Measurements from ENCODE around the gene RBM44. TPM values are rescaled to one million over a fixed set of nuclear protein-coding genes. Genes with fewer than 3 reads are reported as not detected.

Gene RBM44
- total RNA-seq, 4 donors from 2014 or later = 0.08 to 1.5 (median 0.20) TPM

DNA sequence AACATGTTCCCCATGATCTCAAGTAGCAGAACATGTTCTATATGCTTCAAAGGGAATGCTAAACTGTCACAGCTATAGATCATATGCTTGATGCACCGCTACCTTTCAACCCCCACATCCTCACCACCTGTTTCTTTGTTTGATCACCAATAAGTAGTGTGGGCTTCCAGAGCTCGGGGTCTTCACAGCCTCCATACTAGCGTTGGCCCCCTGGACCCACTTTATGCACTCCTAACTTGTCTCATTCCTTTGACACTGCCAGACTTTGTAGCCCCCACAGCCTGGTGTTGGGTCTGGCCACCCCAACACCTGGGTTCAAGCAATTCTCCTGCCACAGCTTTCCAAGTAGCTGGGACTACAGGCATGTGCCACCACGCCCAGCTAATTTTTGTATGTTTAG is 11.6 kb upstream of the RBM44 start:
- DNase-seq = no peak
- Histone ChIP-seq H3K27me3 (no peaks in the 10 kb centered on the region), H3K4me1 (no peaks in the 10 kb centered on the region), H3K4me3 (no peak overlapping the region), H3K27ac (no peak overlapping the region), H3K9me3 (peaks cover 0 to 9% (median 9%) of the 10 kb centered on the region in 3 donors), H3K36me3 (peaks cover 0 to 37% (median 0%) of the 10 kb centered on the region in 3 donors)
- 72 to 96% methylated on average over 3 to 4 of the region's 4 CpGs for WGBS, 2 donors
- TF ChIP-seq, protein P1, sequence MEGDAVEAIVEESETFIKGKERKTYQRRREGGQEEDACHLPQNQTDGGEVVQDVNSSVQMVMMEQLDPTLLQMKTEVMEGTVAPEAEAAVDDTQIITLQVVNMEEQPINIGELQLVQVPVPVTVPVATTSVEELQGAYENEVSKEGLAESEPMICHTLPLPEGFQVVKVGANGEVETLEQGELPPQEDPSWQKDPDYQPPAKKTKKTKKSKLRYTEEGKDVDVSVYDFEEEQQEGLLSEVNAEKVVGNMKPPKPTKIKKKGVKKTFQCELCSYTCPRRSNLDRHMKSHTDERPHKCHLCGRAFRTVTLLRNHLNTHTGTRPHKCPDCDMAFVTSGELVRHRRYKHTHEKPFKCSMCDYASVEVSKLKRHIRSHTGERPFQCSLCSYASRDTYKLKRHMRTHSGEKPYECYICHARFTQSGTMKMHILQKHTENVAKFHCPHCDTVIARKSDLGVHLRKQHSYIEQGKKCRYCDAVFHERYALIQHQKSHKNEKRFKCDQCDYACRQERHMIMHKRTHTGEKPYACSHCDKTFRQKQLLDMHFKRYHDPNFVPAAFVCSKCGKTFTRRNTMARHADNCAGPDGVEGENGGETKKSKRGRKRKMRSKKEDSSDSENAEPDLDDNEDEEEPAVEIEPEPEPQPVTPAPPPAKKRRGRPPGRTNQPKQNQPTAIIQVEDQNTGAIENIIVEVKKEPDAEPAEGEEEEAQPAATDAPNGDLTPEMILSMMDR (IDR thresholded peaks at IDR 0.05) = no peak
- TF ChIP-seq POLR2A (IDR thresholded peaks at IDR 0.05) = no peak
- intact Hi-C loops (cut with DNase I) = no loop called here

DNA sequence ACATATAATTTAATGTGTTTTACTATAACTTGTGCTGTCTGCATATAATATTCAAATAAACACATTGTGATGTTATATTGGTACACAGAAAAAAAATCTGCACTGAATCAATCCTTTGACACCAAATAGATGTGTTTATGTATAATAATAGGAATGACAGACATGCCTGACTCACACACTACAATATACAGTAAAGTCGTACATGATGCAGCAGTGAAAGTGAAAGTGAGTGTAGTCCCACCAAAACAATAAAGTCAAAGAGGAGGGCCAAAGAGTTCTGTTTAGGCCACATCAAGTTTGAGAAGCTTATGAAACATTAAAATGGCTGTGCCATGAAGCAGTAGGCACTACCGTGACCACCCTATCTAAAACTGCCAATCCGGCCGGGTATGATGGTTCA is 8.2 kb upstream of the RBM44 start:
- no peaks in the 10 kb centered on the region for H3K4me1 ChIP-seq
- TF ChIP-seq, protein P1 (IDR thresholded peaks at IDR 0.05) = no peak
- no peak for TF ChIP-seq POLR2A (IDR thresholded peaks at IDR 0.05)
- intact Hi-C loops (cut with DNase I) = no loop called here
- no peak overlapping the region for H3K27ac ChIP-seq
- no peak overlapping the region for H3K4me3 ChIP-seq
- H3K9me3 ChIP-seq = peaks cover 0 to 9% (median 9%) of the 10 kb centered on the region in 3 donors
- H3K27me3 ChIP-seq = no peaks in the 10 kb centered on the region
- WGBS, 2 donors = 70 to 78% methylated on average over 4 of the region's 4 CpGs
- H3K36me3 ChIP-seq = peaks cover 0 to 16% (median 0%) of the 10 kb centered on the region in 3 donors
- DNase-seq = no peak

DNA sequence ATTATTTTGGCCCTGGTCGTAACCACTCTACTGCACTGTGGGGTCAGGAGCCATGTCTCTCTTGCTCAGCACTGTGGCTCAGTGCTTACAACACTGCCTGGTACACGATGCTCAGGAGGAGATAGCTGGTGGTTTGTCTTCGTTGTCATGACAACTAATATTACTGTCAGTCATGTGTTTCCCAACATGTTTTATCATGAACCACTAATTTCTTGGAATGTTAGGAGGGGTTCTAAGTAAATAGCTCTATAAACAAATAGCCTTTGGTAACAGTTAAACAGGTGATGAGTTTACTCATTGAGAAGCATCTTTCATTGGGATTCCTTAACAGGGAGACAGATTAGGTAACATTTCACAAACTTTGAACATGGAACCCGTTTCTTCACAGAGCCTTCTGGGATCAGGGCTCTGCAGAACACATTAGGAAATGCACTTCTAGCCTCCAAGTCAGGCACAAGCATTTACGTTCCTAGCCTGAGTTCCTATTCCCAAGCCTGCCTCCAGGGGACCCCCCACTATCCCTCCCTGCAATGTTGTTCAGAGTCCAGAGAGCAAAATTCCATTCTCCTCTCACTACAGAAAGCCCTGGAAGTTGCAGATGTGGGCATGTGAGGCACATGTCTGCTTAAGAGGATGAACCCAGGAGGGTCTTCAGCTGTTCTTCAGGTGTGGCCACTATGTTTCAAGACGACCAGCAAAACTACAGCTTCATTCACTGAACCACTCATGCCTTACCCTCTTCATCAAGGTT is 6.4 kb upstream of the RBM44 start:
- H3K36me3 ChIP-seq = peaks cover 0 to 2% (median 0%) of the 10 kb centered on the region in 3 donors
- H3K9me3 ChIP-seq = peaks cover 0 to 3% (median 2%) of the 10 kb centered on the region in 3 donors
- WGBS, 2 donors = 63 to 70% methylated on average over 6 of the region's 6 CpGs
- H3K4me1 ChIP-seq = no peaks in the 10 kb centered on the region
- DNase-seq = no peak
- no peaks in the 10 kb centered on the region for H3K27me3 ChIP-seq
- no peak for TF ChIP-seq POLR2A (IDR thresholded peaks at IDR 0.05)
- TF ChIP-seq, protein P1 (IDR thresholded peaks at IDR 0.05) = no peak
- intact Hi-C loops (cut with DNase I) = no loop called here
- no peak overlapping the region for H3K4me3 ChIP-seq
- H3K27ac ChIP-seq = no peak overlapping the region

DNA sequence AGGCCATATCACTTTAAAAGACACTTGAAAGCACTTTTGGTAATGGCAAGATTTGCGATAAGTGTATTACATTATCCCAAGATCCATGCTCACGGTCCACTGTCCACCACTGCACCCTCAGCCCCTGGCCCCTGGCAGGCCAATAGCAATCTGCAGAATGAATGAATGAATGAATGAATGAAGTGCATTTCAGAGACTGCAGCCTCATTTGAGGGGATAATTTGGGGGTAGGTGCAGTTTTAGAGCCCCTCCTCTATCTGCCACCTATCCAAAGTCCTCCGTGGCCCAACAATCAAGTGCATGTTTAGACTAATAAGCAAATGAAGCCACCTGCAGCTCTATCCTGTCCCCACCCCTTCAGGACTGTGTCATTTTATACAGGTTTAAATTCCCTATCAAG is 1.3 kb upstream of the RBM44 start:
- Histone ChIP-seq H3K4me3 (no peak overlapping the region), H3K27me3 (no peaks in the 10 kb centered on the region), H3K4me1 (no peaks in the 10 kb centered on the region), H3K27ac (no peak overlapping the region), H3K9me3 (peaks cover 0 to 8% (median 0%) of the 10 kb centered on the region in 3 donors), H3K36me3 (no peaks in the 10 kb centered on the region)
- 92 to 97% methylated on average over 3 of the region's 3 CpGs for WGBS, 2 donors
- intact Hi-C loops (cut with DNase I) = no loop called here
- no peak for DNase-seq
- TF ChIP-seq POLR2A (IDR thresholded peaks at IDR 0.05) = no peak
- TF ChIP-seq, protein P1 (IDR thresholded peaks at IDR 0.05) = no peak

DNA sequence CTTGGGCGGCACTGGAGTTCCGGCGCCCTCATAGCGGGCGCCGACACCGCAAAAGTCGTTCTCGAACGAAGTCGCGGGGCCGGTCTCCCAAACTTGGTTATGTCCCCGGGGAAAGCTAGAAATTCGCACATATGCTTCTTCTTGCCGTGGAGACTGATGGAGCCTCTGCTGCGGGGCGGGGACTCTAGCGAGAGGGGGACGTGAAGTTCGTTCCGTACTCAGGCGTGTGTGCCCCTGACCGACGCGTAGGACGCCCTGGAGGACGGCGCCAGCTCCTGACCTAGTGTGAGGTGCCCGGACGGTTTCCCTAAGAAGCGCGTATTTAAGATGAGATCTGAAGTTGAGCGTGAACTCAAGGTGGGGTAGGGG is 465 bp downstream of the RBM44 start:
- DNase-seq = no peak

More for the DNA sequence above, 465 bp downstream of the RBM44 start:
- peaks cover 0 to 8% (median 0%) of the 10 kb centered on the region in 3 donors for H3K9me3 ChIP-seq
- TF ChIP-seq POLR2A (IDR thresholded peaks at IDR 0.05) = no peak
- TF ChIP-seq, protein P1 (IDR thresholded peaks at IDR 0.05) = no peak
- no peak overlapping the region for H3K4me3 ChIP-seq
- H3K27me3 ChIP-seq = no peaks in the 10 kb centered on the region
- H3K36me3 ChIP-seq = no peaks in the 10 kb centered on the region
- H3K27ac ChIP-seq = no peak overlapping the region
- 93 to 95% methylated on average over 13 to 16 of the region's 34 CpGs for WGBS, 2 donors
- intact Hi-C loops (cut with DNase I) = no loop called here
- H3K4me1 ChIP-seq = no peaks in the 10 kb centered on the region
